ENCODE results near the gene LCN9.

DNA sequence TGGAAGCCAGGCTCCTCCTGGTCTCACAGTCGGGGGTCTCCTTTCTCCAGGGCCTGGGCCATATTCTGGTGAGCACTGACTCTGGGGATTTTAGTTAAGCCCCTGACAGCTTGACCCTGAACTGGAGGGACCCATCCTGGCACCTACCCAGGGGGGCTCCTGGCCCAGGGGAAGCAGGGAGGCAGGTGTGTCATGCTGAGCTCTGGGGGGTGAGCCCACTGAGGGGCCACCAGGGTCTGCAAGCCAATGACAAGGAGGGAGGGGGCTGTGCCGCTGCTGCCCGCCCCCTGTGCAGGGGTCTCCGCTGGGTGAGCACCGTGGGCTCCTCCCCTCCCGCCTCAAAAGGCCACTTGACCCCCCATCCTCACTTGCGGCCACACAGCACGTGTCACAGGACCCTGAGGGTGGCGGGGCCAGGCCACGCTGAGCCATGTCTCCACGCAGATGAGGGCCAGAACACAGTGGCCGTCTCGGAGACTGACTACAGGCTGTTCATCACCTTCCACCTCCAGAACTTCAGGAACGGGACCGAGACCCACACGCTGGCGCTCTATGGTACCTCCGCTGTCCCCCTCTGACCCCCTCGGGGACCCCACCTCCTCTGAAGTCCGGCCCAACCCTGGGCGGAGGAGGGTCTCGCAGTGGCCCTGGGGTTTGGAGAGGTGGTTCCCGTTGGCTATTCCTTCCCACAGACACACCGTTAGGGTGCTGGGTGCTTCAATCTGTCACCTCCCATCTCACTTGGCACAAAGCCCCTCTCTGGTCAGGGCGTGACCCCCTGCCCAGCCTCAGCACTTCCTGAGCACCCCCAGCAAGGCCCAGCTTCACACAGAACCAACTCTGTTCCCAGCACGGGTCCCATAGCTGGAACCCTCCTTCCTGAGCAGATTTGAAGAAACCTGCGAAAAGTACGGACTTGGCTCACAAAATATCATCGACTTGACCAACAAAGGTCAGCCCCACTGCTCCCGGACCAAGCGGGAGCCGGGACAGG lies 2.0 kb downstream of the LCN9 start:
- TF ChIP-seq, protein P1, sequence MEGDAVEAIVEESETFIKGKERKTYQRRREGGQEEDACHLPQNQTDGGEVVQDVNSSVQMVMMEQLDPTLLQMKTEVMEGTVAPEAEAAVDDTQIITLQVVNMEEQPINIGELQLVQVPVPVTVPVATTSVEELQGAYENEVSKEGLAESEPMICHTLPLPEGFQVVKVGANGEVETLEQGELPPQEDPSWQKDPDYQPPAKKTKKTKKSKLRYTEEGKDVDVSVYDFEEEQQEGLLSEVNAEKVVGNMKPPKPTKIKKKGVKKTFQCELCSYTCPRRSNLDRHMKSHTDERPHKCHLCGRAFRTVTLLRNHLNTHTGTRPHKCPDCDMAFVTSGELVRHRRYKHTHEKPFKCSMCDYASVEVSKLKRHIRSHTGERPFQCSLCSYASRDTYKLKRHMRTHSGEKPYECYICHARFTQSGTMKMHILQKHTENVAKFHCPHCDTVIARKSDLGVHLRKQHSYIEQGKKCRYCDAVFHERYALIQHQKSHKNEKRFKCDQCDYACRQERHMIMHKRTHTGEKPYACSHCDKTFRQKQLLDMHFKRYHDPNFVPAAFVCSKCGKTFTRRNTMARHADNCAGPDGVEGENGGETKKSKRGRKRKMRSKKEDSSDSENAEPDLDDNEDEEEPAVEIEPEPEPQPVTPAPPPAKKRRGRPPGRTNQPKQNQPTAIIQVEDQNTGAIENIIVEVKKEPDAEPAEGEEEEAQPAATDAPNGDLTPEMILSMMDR (IDR thresholded peaks at IDR 0.05): no peak
- TF ChIP-seq, protein P2, sequence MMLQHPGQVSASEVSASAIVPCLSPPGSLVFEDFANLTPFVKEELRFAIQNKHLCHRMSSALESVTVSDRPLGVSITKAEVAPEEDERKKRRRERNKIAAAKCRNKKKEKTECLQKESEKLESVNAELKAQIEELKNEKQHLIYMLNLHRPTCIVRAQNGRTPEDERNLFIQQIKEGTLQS (CRISPR knock-in tag; conservative IDR thresholded peaks at IDR 0.05): no peak
- TF ChIP-seq NFE2L1 (CRISPR knock-in tag; IDR thresholded peaks at IDR 0.05): no peak
- no peak for TF ChIP-seq ZNF232 (CRISPR knock-in tag; IDR thresholded peaks at IDR 0.05)

Measured in WTC11 (cell line).